Activated T-helper 1 cell treated with anti-CD3 and anti-CD28 coated beads, Interleukin-2, amount 50 U/mL, for 16 hours (primary cell): ENCODE data around the gene CCDC152.
"Not testable (repeated sequence)": the region's sequence is repeated elsewhere in the genome, so short reads cannot be mapped to it uniquely, and the experiment has no call there.

Experiments
- DNase-seq, 2 donors: peaks; one replicate each; pipeline ENCODE4 v3.0.0-alpha.2; 2020; ENCODE audit warnings: low read depth in 1 of 2, low spot score in 1 of 2

Gene CCDC152

GRCh38 chr5:42811591-42812446 lies 55.2 kb downstream of the CCDC152 start, which contains the start of gene SELENOP:
Gene SELENOP (minus strand): TSS chr5:42811892. CDS start chr5:42808353, 3,539 bp downstream.
- no peak for DNase-seq

- no peak for DNase-seq
These were observed 56.0 kb downstream of the CCDC152 start for GRCh38 chr5:42812620-42813019.

- DNase-seq, result no peak
These were observed 56.9 kb downstream of the CCDC152 start for GRCh38 chr5:42813533-42813932.

GRCh38 chr5:42816546-42816945 lies 59.9 kb downstream of the CCDC152 start:
- DNase-seq, result not testable (repeated sequence)

- DNase-seq, result no peak
These were observed 63.1 kb downstream of the CCDC152 start for GRCh38 chr5:42819745-42820144.

GRCh38 chr5:42822548-42822947 lies 65.9 kb downstream of the CCDC152 start:
- no peak for DNase-seq

GRCh38 chr5:42824347-42824976 lies 67.8 kb downstream of the CCDC152 start:
- DNase-seq, result no peak

GRCh38 chr5:42825422-42826148 lies 69.0 kb downstream of the CCDC152 start:
- DNase-seq, result no peak

- no peak for DNase-seq
These were observed 70.3 kb downstream of the CCDC152 start for GRCh38 chr5:42826757-42827515.

- DNase-seq, result no peak
These were observed 72.1 kb downstream of the CCDC152 start for GRCh38 chr5:42828671-42829070.

- no peak for DNase-seq
These were observed 74.3 kb downstream of the CCDC152 start for GRCh38 chr5:42830924-42831323.

- DNase-seq, result no peak
These were observed 75.4 kb downstream of the CCDC152 start for GRCh38 chr5:42832060-42832459.

GRCh38 chr5:42836070-42836769 lies 79.6 kb downstream of the CCDC152 start:
- no peak for DNase-seq

- DNase-seq, result no peak
These were observed 81.0 kb downstream of the CCDC152 start for GRCh38 chr5:42837601-42838000.

GRCh38 chr5:42839196-42839595 lies 82.6 kb downstream of the CCDC152 start:
- no peak for DNase-seq

- no peak for DNase-seq
These were observed 83.7 kb downstream of the CCDC152 start for GRCh38 chr5:42840269-42840668.

GRCh38 chr5:42840842-42841567 lies 84.4 kb downstream of the CCDC152 start:
- DNase-seq, result no peak

GRCh38 chr5:42842921-42843641 lies 86.5 kb downstream of the CCDC152 start:
- DNase-seq, result no peak

GRCh38 chr5:42843675-42844292 lies 87.2 kb downstream of the CCDC152 start:
- no peak for DNase-seq
